Uterus (tissue), 4 donors: ENCODE data around the gene CHIA. TPM values are rescaled to one million over a fixed set of nuclear protein-coding genes. Genes with fewer than 3 reads are reported as not detected.

Experiments used
- DNase-seq, 2 donors: peaks; one replicate each; pipeline ENCODE4 v3.0.0-alpha.2; 2019 to 2020
- H3K27ac ChIP-seq, 2 donors: fragments of 200-600 bp; sonication (generic); 1 replicate in 1 of 2; 2 replicates in 1 of 2; pipeline ENCODE4 v1.5.1; 2016 to 2018
- H3K27me3 ChIP-seq, 2 donors: fragments of 200-600 bp; sonication (generic); one replicate each; pipeline ENCODE4 v1.5.1; 2018 to 2019; ENCODE audit warnings: control low read depth in 1 of 2
- H3K36me3 ChIP-seq, 2 donors: fragments of 200-600 bp; sonication (generic); one replicate each; pipeline ENCODE4 v1.5.1; 2019; ENCODE audit warnings: control low read depth in 1 of 2
- H3K4me1 ChIP-seq, 2 donors: fragments of 200-600 bp; sonication (generic); one replicate each; pipeline ENCODE4 v1.5.1; 2018 to 2019; ENCODE audit warnings: control low read depth in 1 of 2
- H3K4me3 ChIP-seq, 2 donors: fragments of 200-600 bp; sonication (generic); 1 replicate in 1 of 2; 2 replicates in 1 of 2; pipeline ENCODE4 v1.5.1; 2018 to 2019; ENCODE audit warnings: mild to moderate bottlenecking in 1 of 2
- H3K9me3 ChIP-seq, 2 donors: fragments of 200-600 bp; sonication (generic); one replicate each; pipeline ENCODE4 v1.5.1; 2019; ENCODE audit warnings: control low read depth in 1 of 2
- CTCF ChIP-seq, 4 experiments: fragments of 200-600 bp in 2 of 4; fragments of 450-650 bp in 2 of 4; sonication (generic) in 2 of 4; IDR thresholded peaks; one replicate each; pipeline ENCODE4 v1.5.1; 2016 to 2019; ENCODE audit warnings: antibody characterized with exemption in 4 of 4, mild to moderate bottlenecking in 2 of 4, moderate library complexity in 1 of 4
- POLR2A ChIP-seq, 2 donors: fragments of 450-650 bp; IDR thresholded peaks; one replicate each; pipeline ENCODE4 v1.6.1; 2016; ENCODE audit warnings: antibody characterized with exemption in 2 of 2, mild to moderate bottlenecking in 1 of 2, moderate library complexity in 1 of 2
- intact Hi-C: fragments of 100-400 bp; cut with DNase I; formaldehyde crosslinking; loops from one replicate; pipeline ENCODE4 v1.15.1; 2023; ENCODE audit warnings: low total_unique reads
- total RNA-seq, 4 donors: library from RNA; depleted of rRNA in 3 of 4; stranded (reverse); fragments of >200 nt in 3 of 4; gene quantifications; one replicate each; pipeline versions ENCODE4 v1.1.0 to v1.2.4, GENCODE V29; 2014 to 2023
- donor health status: DM: yes; HTN: yes; CAD: no.

Gene CHIA
- total RNA-seq: under 1 TPM in 1 of 4 donors, not detected in 3; 0.14 TPM

- TF ChIP-seq POLR2A (IDR thresholded peaks at IDR 0.05): no peak
- no peak for TF ChIP-seq CTCF (IDR thresholded peaks at IDR 0.05)
- no peaks in the 10 kb centered on the region for H3K27me3 ChIP-seq
- intact Hi-C loops: no loop called here
- no peaks in the 10 kb centered on the region for H3K9me3 ChIP-seq
- no peak within 1 kb of the TSS for H3K27ac ChIP-seq
- H3K4me3 ChIP-seq: no peak within 1 kb of the TSS
- no peaks in the 10 kb centered on the region for H3K4me1 ChIP-seq
- DNase-seq: no peak
- H3K36me3 ChIP-seq: no peaks in the 10 kb centered on the region
Measured at GRCh38 chr1:111290630-111291029, at the start of gene CHIA. CHIA (plus strand) TSS chr1:111290851; CDS start chr1:111310468, 19,617 bp downstream.

DNA sequence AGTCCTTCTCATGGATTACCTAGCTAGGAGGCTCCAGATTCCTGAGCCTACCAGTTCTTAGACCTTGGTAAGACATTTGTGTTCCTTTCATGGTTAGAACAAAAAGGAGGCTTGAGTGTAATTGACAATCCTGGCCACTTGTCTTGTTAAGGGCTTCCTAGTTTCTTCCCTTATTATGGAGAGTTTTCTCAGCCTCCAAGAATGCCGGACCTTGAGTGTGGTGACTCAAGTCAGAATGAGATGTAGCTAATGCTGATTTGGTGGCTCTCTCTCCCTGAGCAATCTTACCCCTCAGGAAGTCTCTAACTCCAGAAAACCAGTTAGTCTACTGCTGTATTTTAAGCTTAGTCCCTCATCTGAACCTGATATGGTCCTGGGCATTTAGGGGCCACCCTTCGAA, 48.9 kb upstream of the CHIA start:
- Histone ChIP-seq H3K4me1 (no peaks in the 10 kb centered on the region), H3K4me3 (no peak overlapping the region), H3K36me3 (no peaks in the 10 kb centered on the region), H3K27me3 (no peaks in the 10 kb centered on the region), H3K9me3 (no peaks in the 10 kb centered on the region), H3K27ac (no peak overlapping the region)
- no peak for DNase-seq
- TF ChIP-seq POLR2A (IDR thresholded peaks at IDR 0.05) (no peak), CTCF (IDR thresholded peaks at IDR 0.05) (no peak)
- intact Hi-C loops: no loop called here

DNA sequence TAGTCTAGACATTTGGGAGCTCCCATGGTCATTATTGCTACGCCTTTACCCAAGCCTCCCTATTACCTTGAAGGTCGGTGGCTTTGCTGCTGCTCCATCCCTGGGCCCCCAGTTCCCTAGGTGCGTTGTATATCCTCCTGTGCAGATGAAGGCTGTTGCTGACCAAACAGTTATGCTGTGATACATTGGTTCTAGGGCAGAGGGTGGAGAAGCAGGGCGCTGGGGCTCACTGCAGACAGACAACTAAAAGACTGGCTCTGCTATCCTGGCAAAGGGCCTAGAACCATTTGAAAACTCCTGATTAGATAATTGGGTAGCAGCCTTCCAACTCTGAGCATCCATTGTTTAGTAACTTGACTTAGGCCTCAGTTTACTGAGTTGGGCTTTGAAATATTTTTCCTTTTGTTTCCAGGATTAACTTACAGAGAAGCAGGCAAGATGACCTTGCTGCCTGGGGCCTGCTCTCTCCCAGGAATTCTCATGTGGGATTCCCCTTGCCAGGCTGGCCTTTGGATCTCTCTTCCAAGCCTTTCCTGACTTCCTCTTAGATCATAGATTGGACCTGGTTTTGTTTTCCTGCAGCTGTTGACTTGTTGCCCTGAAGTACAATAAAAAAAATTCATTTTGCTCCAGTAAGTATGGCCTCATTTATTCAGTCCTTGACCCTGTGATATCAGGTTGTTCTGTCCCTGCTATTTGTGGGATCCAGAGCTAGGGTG, 47.7 kb upstream of the CHIA start:
- no peak for DNase-seq
- H3K4me1 ChIP-seq: no peaks in the 10 kb centered on the region
- H3K9me3 ChIP-seq: no peaks in the 10 kb centered on the region
- no peaks in the 10 kb centered on the region for H3K27me3 ChIP-seq
- intact Hi-C loops: no loop called here
- no peak overlapping the region for H3K4me3 ChIP-seq
- no peaks in the 10 kb centered on the region for H3K36me3 ChIP-seq
- no peak overlapping the region for H3K27ac ChIP-seq
- TF ChIP-seq CTCF (IDR thresholded peaks at IDR 0.05) (no peak), POLR2A (IDR thresholded peaks at IDR 0.05) (no peak)

- no peaks in the 10 kb centered on the region for H3K9me3 ChIP-seq
- no peaks in the 10 kb centered on the region for H3K36me3 ChIP-seq
- no peak overlapping the region for H3K27ac ChIP-seq
- no peaks in the 10 kb centered on the region for H3K27me3 ChIP-seq
- TF ChIP-seq CTCF (IDR thresholded peaks at IDR 0.05) (no peak), POLR2A (IDR thresholded peaks at IDR 0.05) (no peak)
- no peaks in the 10 kb centered on the region for H3K4me1 ChIP-seq
- no peak overlapping the region for H3K4me3 ChIP-seq
- no peak for DNase-seq
- intact Hi-C loops: no loop called here
Measured at GRCh38 chr1:111247125-111247838, 43.4 kb upstream of the CHIA start.

DNA sequence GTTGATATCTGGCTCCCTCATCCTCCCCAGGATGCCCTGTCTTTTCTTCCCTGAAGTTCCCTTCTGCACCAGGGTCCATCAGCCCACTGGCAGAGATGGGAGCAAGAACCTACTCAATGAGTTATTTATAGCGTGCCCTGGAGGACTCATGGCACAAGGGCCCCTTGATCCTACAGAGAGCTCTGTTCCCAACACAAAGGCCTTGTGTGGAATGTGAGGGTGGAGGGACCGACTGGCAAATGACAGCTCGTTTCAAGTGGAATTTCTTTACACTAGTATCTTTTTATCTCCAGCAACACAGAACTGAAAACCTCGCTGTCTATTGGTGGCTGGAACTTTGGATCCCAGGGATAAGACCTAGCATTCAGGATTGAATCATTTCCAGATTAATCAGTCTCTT, 40.7 kb upstream of the CHIA start:
- no peak overlapping the region for H3K27ac ChIP-seq
- no peak for DNase-seq
- TF ChIP-seq CTCF (IDR thresholded peaks at IDR 0.05) (no peak), POLR2A (IDR thresholded peaks at IDR 0.05) (no peak)
- no peaks in the 10 kb centered on the region for H3K27me3 ChIP-seq
- H3K4me3 ChIP-seq: no peak overlapping the region
- intact Hi-C loops: no loop called here
- H3K4me1 ChIP-seq: no peaks in the 10 kb centered on the region
- H3K9me3 ChIP-seq: no peaks in the 10 kb centered on the region
- no peaks in the 10 kb centered on the region for H3K36me3 ChIP-seq
